ENCODE results near the gene PACSIN2.
A peak's percentile ranks its signal among the peaks of the same experiment; 100 is the strongest.

The PACSIN2 gene

GRCh38 chr22:42985531-42985905, 29.4 kb downstream of the PACSIN2 start:
- H3K4me3 ChIP-seq (ENCODE audit: low read depth, low read length): no peak overlapping the region
- TF ChIP-seq, protein P1, sequence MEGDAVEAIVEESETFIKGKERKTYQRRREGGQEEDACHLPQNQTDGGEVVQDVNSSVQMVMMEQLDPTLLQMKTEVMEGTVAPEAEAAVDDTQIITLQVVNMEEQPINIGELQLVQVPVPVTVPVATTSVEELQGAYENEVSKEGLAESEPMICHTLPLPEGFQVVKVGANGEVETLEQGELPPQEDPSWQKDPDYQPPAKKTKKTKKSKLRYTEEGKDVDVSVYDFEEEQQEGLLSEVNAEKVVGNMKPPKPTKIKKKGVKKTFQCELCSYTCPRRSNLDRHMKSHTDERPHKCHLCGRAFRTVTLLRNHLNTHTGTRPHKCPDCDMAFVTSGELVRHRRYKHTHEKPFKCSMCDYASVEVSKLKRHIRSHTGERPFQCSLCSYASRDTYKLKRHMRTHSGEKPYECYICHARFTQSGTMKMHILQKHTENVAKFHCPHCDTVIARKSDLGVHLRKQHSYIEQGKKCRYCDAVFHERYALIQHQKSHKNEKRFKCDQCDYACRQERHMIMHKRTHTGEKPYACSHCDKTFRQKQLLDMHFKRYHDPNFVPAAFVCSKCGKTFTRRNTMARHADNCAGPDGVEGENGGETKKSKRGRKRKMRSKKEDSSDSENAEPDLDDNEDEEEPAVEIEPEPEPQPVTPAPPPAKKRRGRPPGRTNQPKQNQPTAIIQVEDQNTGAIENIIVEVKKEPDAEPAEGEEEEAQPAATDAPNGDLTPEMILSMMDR (IDR thresholded peaks at IDR 0.05; ENCODE audit: low read depth, low read length): no peak
- H3K9me3 ChIP-seq (ENCODE audit: severe bottlenecking): no peaks in the 10 kb centered on the region
- H3K36me3 ChIP-seq: no peaks in the 10 kb centered on the region
- no peaks in the 10 kb centered on the region for H3K27me3 ChIP-seq (ENCODE audit: insufficient read depth, low read depth, severe bottlenecking)
- no peak overlapping the region for H3K27ac ChIP-seq
- DNase-seq: no peak

- Histone ChIP-seq H3K9me3 (ENCODE audit: severe bottlenecking) (no peaks in the 10 kb centered on the region), H3K27ac (no peak overlapping the region), H3K36me3 (no peaks in the 10 kb centered on the region), H3K27me3 (ENCODE audit: insufficient read depth, low read depth, severe bottlenecking) (no peaks in the 10 kb centered on the region), H3K4me3 (ENCODE audit: low read depth, low read length) (no peak overlapping the region)
- no peak for DNase-seq
- TF ChIP-seq, protein P1 (IDR thresholded peaks at IDR 0.05; ENCODE audit: low read depth, low read length): no peak
Observed at GRCh38 chr22:42984814-42985530, 30.0 kb downstream of the PACSIN2 start.

DNA sequence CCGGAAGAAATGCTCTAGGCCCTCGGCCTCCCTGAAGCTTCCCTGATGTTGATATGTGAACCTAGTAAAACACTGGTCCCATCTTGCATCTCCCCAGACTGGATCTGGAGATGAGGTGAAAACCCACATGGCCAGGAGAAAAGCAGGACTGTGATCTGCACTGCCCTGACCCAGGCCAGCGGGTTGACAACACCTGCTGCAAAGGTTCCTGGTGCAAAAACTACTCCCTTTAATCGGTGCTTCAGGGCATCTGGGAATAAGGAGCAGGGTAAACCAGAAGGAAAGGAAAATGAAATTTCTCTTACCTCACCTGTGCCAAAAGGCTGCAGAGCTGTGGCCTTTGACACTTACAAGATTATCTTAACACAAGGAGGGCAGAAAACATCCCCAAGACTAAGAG, 30.6 kb downstream of the PACSIN2 start:
- H3K9me3 ChIP-seq (ENCODE audit: severe bottlenecking): no peaks in the 10 kb centered on the region
- TF ChIP-seq, protein P1 (IDR thresholded peaks at IDR 0.05; ENCODE audit: low read depth, low read length): no peak
- no peaks in the 10 kb centered on the region for H3K36me3 ChIP-seq
- H3K27ac ChIP-seq: no peak overlapping the region
- no peak overlapping the region for H3K4me3 ChIP-seq (ENCODE audit: low read depth, low read length)
- no peak for DNase-seq
- no peaks in the 10 kb centered on the region for H3K27me3 ChIP-seq (ENCODE audit: insufficient read depth, low read depth, severe bottlenecking)

- TF ChIP-seq, protein P1 (IDR thresholded peaks at IDR 0.05; ENCODE audit: low read depth, low read length): no peak
Observed at GRCh38 chr22:42983470-42983869, 31.5 kb downstream of the PACSIN2 start.

GRCh38 chr22:42979606-42980005, 35.3 kb downstream of the PACSIN2 start:
- TF ChIP-seq, protein P1 (IDR thresholded peaks at IDR 0.05; ENCODE audit: low read depth, low read length): no peak
- DNase-seq: peak; percentile 37
- H3K36me3 ChIP-seq: no peaks in the 10 kb centered on the region

More at GRCh38 chr22:42983470-42983869, 31.5 kb downstream of the PACSIN2 start:
- Histone ChIP-seq H3K9me3 (ENCODE audit: severe bottlenecking) (no peaks in the 10 kb centered on the region), H3K4me3 (ENCODE audit: low read depth, low read length) (no peak overlapping the region), H3K36me3 (no peaks in the 10 kb centered on the region), H3K27me3 (ENCODE audit: insufficient read depth, low read depth, severe bottlenecking) (no peaks in the 10 kb centered on the region), H3K27ac (no peak overlapping the region)
- DNase-seq: no peak

More at GRCh38 chr22:42979606-42980005, 35.3 kb downstream of the PACSIN2 start:
- Histone ChIP-seq H3K27ac (no peak overlapping the region), H3K27me3 (ENCODE audit: insufficient read depth, low read depth, severe bottlenecking) (no peaks in the 10 kb centered on the region), H3K4me3 (ENCODE audit: low read depth, low read length) (no peak overlapping the region), H3K9me3 (ENCODE audit: severe bottlenecking) (no peaks in the 10 kb centered on the region)
